NCI-H128 (cell line): ENCODE measurements around the gene SAYSD1.
"Not testable (repeated sequence)": the region's sequence is repeated elsewhere in the genome, so short reads cannot be mapped to it uniquely, and the experiment has no call there.

Experiments
- DNase-seq: peaks from one replicate; lab custom pipeline; 2025; ENCODE audit not compliant: unreplicated experiment; lab: John Stamatoyannopoulos, UW

SAYSD1 gene, protein sequence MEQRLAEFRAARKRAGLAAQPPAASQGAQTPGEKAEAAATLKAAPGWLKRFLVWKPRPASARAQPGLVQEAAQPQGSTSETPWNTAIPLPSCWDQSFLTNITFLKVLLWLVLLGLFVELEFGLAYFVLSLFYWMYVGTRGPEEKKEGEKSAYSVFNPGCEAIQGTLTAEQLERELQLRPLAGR

DNA sequence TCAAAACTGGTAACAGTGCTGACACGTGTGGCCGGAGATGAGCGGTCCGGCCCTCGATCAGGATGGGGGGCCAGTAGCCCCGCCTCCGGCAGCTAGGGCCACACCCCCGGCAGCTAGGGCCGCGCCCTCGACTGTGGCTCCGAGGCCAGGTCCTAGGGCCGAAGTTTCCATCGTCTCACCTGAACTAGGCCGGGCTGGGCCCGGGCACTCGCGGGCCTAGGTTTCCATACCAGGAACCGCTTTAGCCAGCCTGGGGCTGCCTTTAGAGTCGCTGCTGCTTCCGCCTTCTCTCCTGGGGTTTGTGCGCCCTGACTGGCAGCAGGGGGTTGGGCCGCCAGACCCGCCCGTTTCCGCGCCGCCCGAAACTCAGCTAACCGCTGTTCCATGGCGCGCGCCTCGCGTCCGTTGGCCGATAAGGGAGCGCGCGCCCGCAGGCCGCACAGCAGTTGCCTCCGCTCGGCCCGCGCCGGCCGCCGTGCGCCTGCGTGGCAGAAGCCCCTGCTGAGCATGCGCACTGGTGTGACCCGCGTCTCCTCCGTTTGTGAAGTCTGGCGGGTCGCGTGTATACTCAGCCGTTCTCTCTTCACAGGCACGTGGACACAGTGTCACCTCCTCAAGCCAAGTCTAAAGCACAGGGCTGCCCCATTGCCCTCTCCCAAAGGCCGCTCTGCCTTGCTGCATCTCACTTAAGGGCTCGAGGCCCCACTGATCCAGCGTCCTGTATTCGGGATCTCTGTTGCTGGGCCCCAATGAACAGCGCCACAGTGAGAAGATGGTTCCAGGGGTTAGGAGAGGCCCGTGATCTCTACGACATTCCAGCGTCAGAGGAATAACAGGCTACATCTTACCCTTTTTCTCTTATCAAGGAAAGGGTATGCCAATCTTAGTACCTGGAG, at the start of gene SAYSD1:
TSS of gene SAYSD1 (minus strand) at position 483 of the 896 bp plus-strand sequence. CDS start at position 386, 97 bp downstream.
- peak; percentile 83 for DNase-seq

- no peak for DNase-seq
Measured at GRCh38 chr6:39157511-39157910, 42.5 kb upstream of the SAYSD1 start.

DNA sequence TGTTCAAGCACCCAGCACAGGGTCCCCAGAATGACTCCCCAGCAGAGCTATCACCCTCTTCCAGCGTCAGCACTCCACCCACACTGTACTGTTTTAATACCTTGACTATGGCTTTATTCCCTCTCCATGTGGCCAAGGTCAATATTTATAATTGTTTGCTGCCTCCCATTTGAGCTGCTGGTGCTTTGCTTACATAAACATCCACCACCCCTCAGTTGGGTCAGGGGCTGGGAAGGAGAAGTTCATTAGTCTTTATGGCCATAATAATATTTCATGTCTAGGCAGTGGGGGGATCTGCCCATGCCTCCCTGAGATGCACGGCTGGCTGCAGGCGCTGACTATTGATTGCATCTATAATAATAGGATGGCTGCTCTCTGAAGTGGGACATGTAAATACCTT, 41.8 kb upstream of the SAYSD1 start:
- no peak for DNase-seq

DNA sequence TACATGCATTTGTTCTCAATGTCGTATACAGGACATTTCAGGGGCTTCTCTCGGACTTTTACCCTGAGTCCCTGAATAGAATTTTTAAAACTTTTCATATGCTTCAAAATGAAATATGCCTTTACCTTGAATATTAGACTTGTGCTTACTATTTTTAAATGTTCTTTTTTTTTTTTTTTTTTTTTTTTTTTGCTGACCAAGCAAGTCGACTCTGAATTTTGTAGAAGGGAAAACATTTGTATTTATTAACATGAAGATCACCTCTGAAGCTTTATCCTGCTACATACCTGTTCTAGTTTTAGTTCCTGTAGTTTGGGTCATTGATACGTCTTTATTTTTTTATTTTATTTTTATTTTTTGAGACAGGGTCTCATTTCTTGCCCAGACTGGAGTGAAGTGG, 39.7 kb upstream of the SAYSD1 start:
- DNase-seq = no peak

GRCh38 chr6:39153766-39154397, 38.9 kb upstream of the SAYSD1 start:
- no peak for DNase-seq

- DNase-seq = no peak
Measured at GRCh38 chr6:39152262-39152661, 37.3 kb upstream of the SAYSD1 start.

DNA sequence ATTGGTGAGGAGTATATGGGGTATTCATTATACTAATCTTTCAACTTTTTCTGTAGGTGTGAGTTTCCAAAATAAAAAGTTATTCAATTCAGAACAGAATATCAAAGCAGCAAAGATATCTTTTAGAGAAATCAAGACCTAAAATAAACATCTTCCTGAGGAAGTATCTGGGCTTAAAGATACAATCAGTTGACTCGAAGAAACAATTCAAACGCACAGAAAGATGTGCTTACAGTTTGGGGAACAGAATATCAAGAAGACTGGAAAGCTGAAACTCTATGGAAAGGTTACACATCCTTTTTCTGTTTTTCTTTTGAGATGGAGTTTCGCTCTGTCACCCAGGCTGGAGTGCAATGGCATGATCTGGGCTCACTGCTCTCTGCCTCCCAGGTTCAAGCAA, 36.2 kb upstream of the SAYSD1 start:
- no peak for DNase-seq

DNA sequence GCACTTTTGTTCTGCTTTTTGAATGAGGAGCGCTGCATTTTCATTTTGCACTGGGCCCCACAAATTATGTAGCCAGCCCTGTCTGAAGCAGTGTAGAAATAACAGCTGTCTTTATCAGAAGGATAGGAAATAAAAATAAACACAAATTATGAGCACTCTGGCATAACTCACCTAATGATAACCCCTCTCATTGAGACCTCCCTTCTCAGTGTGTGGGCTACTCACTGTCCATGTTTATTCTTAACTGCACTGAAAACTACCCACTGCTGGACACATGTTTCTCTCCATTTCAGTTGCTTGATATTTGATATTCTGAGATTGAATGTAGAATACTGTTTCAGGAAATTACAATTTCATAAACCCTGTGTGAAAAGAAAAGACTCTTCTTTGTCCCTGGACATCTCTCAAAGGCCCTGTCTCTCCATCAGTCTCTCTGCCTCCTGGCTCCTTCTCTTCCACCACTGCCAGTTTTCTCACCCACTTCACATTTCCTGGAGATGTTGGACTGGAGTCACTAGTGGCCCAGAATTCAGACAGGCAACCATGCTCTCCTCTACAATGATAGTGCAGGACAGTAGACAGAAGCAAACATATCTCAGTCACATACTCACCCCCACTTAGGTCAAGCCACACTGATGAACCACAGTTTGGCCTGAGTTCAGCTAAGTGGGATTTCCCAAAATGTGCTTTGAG, 29.6 kb upstream of the SAYSD1 start:
- DNase-seq = no peak

DNA sequence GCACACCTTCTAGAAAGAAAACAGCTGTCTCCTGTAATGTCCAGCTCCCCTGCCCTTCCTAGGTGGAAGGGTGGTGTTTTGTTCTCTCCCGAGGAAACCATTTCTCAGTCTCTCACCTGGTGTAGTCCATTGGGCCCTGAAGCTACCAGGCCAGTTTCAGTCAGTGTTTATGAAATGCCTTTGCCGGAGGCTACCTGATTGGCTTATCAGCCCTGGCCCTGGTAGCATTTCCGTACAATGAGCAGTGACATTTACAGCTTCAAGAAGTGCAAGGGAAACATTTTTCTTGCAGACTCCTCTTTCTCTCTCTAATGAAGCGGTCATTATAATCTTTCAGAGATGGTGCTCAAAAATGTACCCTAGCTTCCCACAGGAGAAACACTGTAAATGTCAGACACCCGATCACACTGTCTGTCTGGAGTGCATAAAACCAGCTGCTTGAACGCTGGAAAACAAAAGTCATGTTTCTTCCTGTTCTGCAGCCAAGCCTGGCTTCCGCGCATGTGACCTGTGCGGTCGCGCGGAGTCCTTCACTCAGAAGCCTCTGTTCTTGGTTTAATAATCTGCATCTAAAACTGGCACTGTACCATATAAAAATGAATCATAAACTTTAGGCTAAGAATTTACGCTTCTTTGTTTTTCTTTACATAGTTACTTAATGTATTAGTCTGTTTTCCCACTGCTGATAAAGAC, 28.4 kb upstream of the SAYSD1 start:
- DNase-seq = no peak

GRCh38 chr6:39140556-39141167, 25.7 kb upstream of the SAYSD1 start:
- DNase-seq = no peak

GRCh38 chr6:39137245-39137644, 22.3 kb upstream of the SAYSD1 start:
- DNase-seq = no peak

- not testable (repeated sequence) for DNase-seq
Measured at GRCh38 chr6:39136207-39136606, 21.2 kb upstream of the SAYSD1 start.

DNA sequence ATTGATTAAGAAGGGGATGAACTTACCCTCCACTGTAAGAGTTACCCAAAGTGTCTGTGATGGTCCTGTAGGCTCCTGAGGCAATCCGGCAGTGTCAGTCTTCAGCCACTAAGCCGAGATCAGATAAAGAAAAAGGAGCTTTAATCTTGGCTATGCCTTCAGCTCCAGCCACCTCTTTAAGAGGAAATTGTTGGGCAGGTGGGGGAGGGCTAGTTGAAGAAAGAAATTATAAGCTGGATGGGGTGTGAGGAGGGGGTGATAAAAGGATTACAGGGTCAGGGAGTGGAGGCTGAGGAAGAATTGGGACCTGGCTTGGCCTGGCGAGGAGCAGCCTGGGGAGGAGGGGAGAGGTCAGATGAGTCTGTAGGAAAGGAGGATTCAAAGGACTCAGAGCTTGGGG, 19.8 kb upstream of the SAYSD1 start:
- DNase-seq = not testable (repeated sequence)

DNA sequence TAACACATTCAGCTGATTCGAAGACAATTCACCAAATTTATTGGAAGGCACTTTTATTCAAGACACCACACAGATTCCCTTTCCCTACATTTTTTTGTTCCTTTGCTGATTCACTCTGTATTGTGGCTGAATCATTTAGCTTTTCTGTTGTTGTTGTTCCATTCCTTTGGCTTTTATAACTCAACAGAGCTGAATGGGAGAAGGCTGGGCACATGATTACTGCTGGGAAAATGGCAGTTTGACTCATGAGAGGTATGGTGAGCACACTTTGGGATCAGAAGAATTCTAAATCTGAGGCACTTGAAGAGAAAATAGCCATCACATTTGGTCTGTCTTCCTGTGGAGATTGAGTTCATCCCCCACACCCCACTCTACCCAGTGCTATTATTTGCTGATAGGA, 15.7 kb upstream of the SAYSD1 start:
- DNase-seq = no peak

GRCh38 chr6:39128832-39129231, 13.8 kb upstream of the SAYSD1 start:
- no peak for DNase-seq

DNA sequence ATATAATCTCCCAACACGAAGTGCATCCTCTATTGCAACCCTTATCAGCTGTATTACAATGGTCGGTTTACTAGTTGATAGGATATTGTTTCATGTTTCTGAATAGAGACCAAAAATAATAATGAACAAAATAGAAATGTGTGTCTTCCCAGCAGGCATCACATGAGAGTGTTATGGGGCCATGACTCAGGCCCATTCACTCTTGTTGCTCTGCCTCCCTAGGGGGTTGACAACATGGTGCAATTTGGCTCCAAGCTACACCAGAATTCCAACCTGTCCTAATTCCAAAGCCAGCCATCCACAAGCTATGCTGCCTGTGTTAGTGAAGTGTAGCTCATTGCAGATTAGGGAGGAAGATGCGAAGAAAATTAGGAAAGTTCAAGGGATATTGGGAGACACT, 13.1 kb upstream of the SAYSD1 start:
- no peak for DNase-seq

GRCh38 chr6:39124114-39124513, 9.1 kb upstream of the SAYSD1 start:
- no peak for DNase-seq

GRCh38 chr6:39118921-39119320, 3.9 kb upstream of the SAYSD1 start:
- no peak for DNase-seq

DNA sequence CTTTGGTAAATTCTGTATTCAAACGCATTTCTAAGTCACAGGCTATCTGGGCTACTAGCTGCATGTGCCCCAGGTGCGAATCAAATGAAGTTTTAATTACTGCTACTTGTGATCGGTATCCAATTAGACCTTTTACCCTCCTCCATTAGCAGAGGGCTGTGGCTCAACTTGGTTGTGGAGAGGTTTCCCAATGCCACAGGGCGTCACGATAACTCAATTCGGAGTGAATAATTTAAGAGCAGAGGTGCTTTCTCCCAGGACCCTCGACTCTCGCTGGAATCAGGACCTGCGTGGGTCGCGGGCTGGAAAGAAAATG, 640 bp downstream of the SAYSD1 start:
- no peak for DNase-seq

- no peak for DNase-seq
Measured at GRCh38 chr6:39113788-39114187, 1.2 kb downstream of the SAYSD1 start.

- DNase-seq = no peak
Measured at GRCh38 chr6:39111280-39111679, 3.7 kb downstream of the SAYSD1 start.
